ENCODE results near the gene SPDYE2.
A peak's percentile ranks its signal among the peaks of the same experiment; 100 is the strongest.
"Not testable (repeated sequence)": the region's sequence is repeated elsewhere in the genome, so short reads cannot be mapped to it uniquely, and the experiment has no call there.

The SPDYE2 gene

GRCh38 chr7:102550808-102551422 lies at the start of gene SPDYE2:
Gene SPDYE2, plus strand, starts transcription at chr7:102551226. Its CDS starts 2,030 bp downstream, at chr7:102553256.
- DNase-seq (ENCODE audit: low read depth): not testable (repeated sequence)

GRCh38 chr7:102503141-102503540 lies 47.9 kb upstream of the SPDYE2 start:
- not testable (repeated sequence) for H3K4me3 ChIP-seq (ENCODE audit: low read length); DNase-seq (ENCODE audit: low read depth)

More at GRCh38 chr7:102550808-102551422, at the start of gene SPDYE2:
- not testable (repeated sequence) for H3K4me3 ChIP-seq (ENCODE audit: low read length)

GRCh38 chr7:102505298-102506185 lies 45.5 kb upstream of the SPDYE2 start:
- DNase-seq (ENCODE audit: low read depth); H3K4me3 ChIP-seq (ENCODE audit: low read length): not testable (repeated sequence)

GRCh38 chr7:102507410-102508088 lies 43.5 kb upstream of the SPDYE2 start:
- not testable (repeated sequence) for H3K4me3 ChIP-seq (ENCODE audit: low read length); DNase-seq (ENCODE audit: low read depth)

GRCh38 chr7:102510575-102510974 lies 40.5 kb upstream of the SPDYE2 start:
- not testable (repeated sequence) for H3K4me3 ChIP-seq (ENCODE audit: low read length); DNase-seq (ENCODE audit: low read depth)

GRCh38 chr7:102511860-102512522 lies 39.0 kb upstream of the SPDYE2 start:
- DNase-seq (ENCODE audit: low read depth): not testable (repeated sequence)

GRCh38 chr7:102512642-102513221 lies 38.3 kb upstream of the SPDYE2 start:
- H3K4me3 ChIP-seq (ENCODE audit: low read length): peak overlapping the region; percentile 53
- DNase-seq (ENCODE audit: low read depth): peak; percentile 61

More at GRCh38 chr7:102511860-102512522, 39.0 kb upstream of the SPDYE2 start:
- H3K4me3 ChIP-seq (ENCODE audit: low read length): not testable (repeated sequence)

- not testable (repeated sequence) for DNase-seq (ENCODE audit: low read depth); H3K4me3 ChIP-seq (ENCODE audit: low read length)
These were observed 35.9 kb upstream of the SPDYE2 start for GRCh38 chr7:102514881-102515721.

GRCh38 chr7:102515889-102516288 lies 35.1 kb upstream of the SPDYE2 start:
- not testable (repeated sequence) for H3K4me3 ChIP-seq (ENCODE audit: low read length); DNase-seq (ENCODE audit: low read depth)

GRCh38 chr7:102516951-102517350 lies 34.1 kb upstream of the SPDYE2 start:
- not testable (repeated sequence) for DNase-seq (ENCODE audit: low read depth); H3K4me3 ChIP-seq (ENCODE audit: low read length)

GRCh38 chr7:102517550-102518147 lies 33.4 kb upstream of the SPDYE2 start, which contains the start of gene RASA4B:
Gene RASA4B, minus strand, starts transcription at chr7:102517777. Its CDS starts 67 bp downstream, at chr7:102517710.
- DNase-seq (ENCODE audit: low read depth): not testable (repeated sequence)
- H3K4me3 ChIP-seq (ENCODE audit: low read length): peak within 1 kb of the TSS; percentile 46

- H3K4me3 ChIP-seq (ENCODE audit: low read length); DNase-seq (ENCODE audit: low read depth): not testable (repeated sequence)
These were observed 30.2 kb upstream of the SPDYE2 start for GRCh38 chr7:102520797-102521196.

- not testable (repeated sequence) for DNase-seq (ENCODE audit: low read depth); H3K4me3 ChIP-seq (ENCODE audit: low read length)
These were observed 26.2 kb upstream of the SPDYE2 start for GRCh38 chr7:102524803-102525202.

- DNase-seq (ENCODE audit: low read depth); H3K4me3 ChIP-seq (ENCODE audit: low read length): not testable (repeated sequence)
These were observed 23.8 kb upstream of the SPDYE2 start for GRCh38 chr7:102527182-102527581.

- not testable (repeated sequence) for H3K4me3 ChIP-seq (ENCODE audit: low read length); DNase-seq (ENCODE audit: low read depth)
These were observed 22.9 kb upstream of the SPDYE2 start for GRCh38 chr7:102527822-102528793.

- H3K4me3 ChIP-seq (ENCODE audit: low read length); DNase-seq (ENCODE audit: low read depth): not testable (repeated sequence)
These were observed 19.4 kb upstream of the SPDYE2 start for GRCh38 chr7:102531583-102531982.

GRCh38 chr7:102532127-102532526 lies 18.9 kb upstream of the SPDYE2 start:
- not testable (repeated sequence) for H3K4me3 ChIP-seq (ENCODE audit: low read length); DNase-seq (ENCODE audit: low read depth)
